Measurements from ENCODE around the gene SORCS3. TPM values are rescaled to one million over a fixed set of nuclear protein-coding genes. Genes with fewer than 3 reads are reported as not detected.

Gene SORCS3
- total and polyA plus RNA-seq, 4 donors = 0.14 TPM; not detected in 3

DNA sequence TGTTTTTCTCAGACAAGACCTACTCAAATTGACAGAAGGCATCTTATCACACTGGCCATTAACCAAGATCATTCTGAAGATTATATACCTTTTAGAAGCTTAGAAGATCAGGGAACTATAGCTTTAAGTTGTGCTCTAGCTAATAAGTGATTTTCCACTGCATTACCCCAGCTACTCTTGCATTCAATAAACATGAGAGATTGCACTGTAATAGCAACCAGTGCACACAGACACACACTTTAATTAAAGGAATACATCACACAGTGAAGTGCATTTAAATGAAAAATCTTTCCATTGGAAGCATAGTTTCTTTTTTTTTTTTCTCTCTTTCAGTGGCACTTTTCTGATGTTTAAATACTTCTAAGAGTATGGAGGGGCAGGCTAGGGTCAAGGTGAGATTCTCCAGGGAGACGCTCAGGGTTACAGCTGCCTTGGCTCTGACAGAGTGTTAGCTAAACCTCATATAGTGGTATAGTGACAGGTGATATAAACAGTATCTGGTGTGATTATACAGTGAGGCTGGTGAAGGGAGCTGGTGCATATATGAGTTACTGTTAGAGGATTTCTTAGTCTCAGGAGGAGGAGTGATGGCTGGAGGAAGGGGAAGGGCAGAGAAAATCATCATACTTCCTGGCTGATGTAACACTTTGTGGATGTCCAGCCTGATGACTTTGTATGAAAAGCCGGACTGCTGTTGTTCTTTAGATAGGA, 369.5 kb downstream of the SORCS3 start:
- Histone ChIP-seq H3K36me3 (ENCODE audit: control insufficient read depth in 4 of 4, insufficient read depth in 4 of 4, low read length in 4 of 4) (no peaks in the 10 kb centered on the region), H3K4me3 (no peak overlapping the region), H3K27me3 (ENCODE audit: control insufficient read depth in 3 of 3, insufficient read depth in 3 of 3, low read length in 2 of 3) (no peaks in the 10 kb centered on the region), H3K9me3 (ENCODE audit: control insufficient read depth in 4 of 4, insufficient read depth in 3 of 4, low read length in 3 of 4) (peaks cover 0 to 1% (median 0%) of the 10 kb centered on the region in 4 donors), H3K27ac (ENCODE audit: low read depth in 1 of 2, low read length in 1 of 2) (no peak overlapping the region), H3K9ac (ENCODE audit: insufficient read depth in 1 of 2, low read length in 2 of 2) (no peak overlapping the region), H3K4me1 (ENCODE audit: control insufficient read depth in 5 of 5, insufficient read depth in 5 of 5, low read length in 5 of 5) (no peaks in the 10 kb centered on the region)
- TF ChIP-seq CTCF (IDR thresholded peaks at IDR 0.05; ENCODE audit: control extremely low read depth, extremely low read depth) = no peak
- 57 to 73% methylated on average over 2 of the region's 2 CpGs for WGBS, 2 donors
- DNase-seq (no peak), ATAC-seq (ENCODE audit: insufficient read depth, low FRiP score) (no peak)

DNA sequence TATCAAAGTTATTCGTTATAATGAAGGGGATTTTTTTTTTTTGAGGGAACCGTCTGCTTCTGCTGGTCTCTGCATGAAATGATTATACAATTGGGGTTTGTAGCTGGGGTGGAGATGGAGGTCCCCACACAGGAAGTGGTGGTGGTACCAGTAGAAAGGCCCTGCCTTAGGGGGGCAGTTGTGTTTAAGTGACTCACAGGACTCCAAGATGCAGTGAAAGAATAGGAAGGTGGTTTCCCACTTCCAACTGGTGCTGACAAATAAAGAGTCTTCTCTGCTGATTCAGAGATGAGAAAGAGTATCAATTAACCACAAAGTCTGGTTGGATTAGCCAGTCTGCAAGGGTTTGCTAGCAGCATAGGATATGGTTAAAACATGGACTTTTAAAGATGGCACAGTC, 376.0 kb downstream of the SORCS3 start:
- Histone ChIP-seq H3K27me3 (ENCODE audit: control insufficient read depth in 3 of 3, insufficient read depth in 3 of 3, low read length in 2 of 3) (no peaks in the 10 kb centered on the region), H3K36me3 (ENCODE audit: control insufficient read depth in 4 of 4, insufficient read depth in 4 of 4, low read length in 4 of 4) (no peaks in the 10 kb centered on the region), H3K4me3 (no peak overlapping the region), H3K27ac (ENCODE audit: low read depth in 1 of 2, low read length in 1 of 2) (no peak overlapping the region), H3K9ac (ENCODE audit: insufficient read depth in 1 of 2, low read length in 2 of 2) (no peak overlapping the region), H3K9me3 (ENCODE audit: control insufficient read depth in 4 of 4, insufficient read depth in 3 of 4, low read length in 3 of 4) (peaks cover 0 to 3% (median 0%) of the 10 kb centered on the region in 4 donors), H3K4me1 (ENCODE audit: control insufficient read depth in 5 of 5, insufficient read depth in 5 of 5, low read length in 5 of 5) (no peaks in the 10 kb centered on the region)
- DNase-seq (no peak), ATAC-seq (ENCODE audit: insufficient read depth, low FRiP score) (no peak)
- no peak for TF ChIP-seq CTCF (IDR thresholded peaks at IDR 0.05; ENCODE audit: control extremely low read depth, extremely low read depth)
- 65 to 68% methylated on average over 2 of the region's 2 CpGs for WGBS, 2 donors

DNA sequence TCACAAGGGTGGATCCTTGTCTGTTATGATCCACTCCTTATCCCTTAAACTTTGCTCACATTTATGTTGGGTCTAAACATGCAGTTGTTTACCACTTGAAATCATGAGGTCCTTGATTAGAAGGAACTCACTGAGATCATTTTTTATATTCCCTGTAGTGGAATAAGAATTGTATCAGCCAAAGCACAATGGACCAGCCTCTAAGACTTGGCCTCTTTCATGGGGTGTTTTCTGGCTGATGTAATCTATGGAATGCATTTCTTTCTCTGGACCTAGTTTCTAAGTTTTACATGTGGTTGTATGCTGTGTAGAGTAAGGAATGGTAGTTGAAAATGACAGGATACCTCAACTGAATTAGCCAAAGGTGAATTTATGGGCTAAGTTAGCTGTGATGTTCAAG, 376.6 kb downstream of the SORCS3 start:
- H3K36me3 ChIP-seq (ENCODE audit: control insufficient read depth in 4 of 4, insufficient read depth in 4 of 4, low read length in 4 of 4) = no peaks in the 10 kb centered on the region
- no peak for TF ChIP-seq CTCF (IDR thresholded peaks at IDR 0.05; ENCODE audit: control extremely low read depth, extremely low read depth)
- no peaks in the 10 kb centered on the region for H3K4me1 ChIP-seq (ENCODE audit: control insufficient read depth in 5 of 5, insufficient read depth in 5 of 5, low read length in 5 of 5)
- no peak overlapping the region for H3K9ac ChIP-seq (ENCODE audit: insufficient read depth in 1 of 2, low read length in 2 of 2)
- H3K9me3 ChIP-seq (ENCODE audit: control insufficient read depth in 4 of 4, insufficient read depth in 3 of 4, low read length in 3 of 4) = peaks cover 0 to 3% (median 0%) of the 10 kb centered on the region in 4 donors
- H3K27me3 ChIP-seq (ENCODE audit: control insufficient read depth in 3 of 3, insufficient read depth in 3 of 3, low read length in 2 of 3) = no peaks in the 10 kb centered on the region
- no peak overlapping the region for H3K4me3 ChIP-seq
- no peak overlapping the region for H3K27ac ChIP-seq (ENCODE audit: low read depth in 1 of 2, low read length in 1 of 2)
- ATAC-seq (ENCODE audit: insufficient read depth, low FRiP score) (no peak), DNase-seq (no peak)

All from lung (tissue), 12 donors.